GM21825 (cell line): ENCODE results near the gene BANF2.
"Not testable (repeated sequence)": the region's sequence is repeated elsewhere in the genome, so short reads cannot be mapped to it uniquely, and the experiment has no call there.

ENCODE experiments used
- ATAC-seq: cut with Tn5 transposase; IDR thresholded peaks from one replicate; pipeline ENCODE4 v1.9.1; 2021; ENCODE audit warnings: mild to moderate bottlenecking, moderate library complexity; ENCODE audit not compliant: unreplicated experiment

The BANF2 gene

GRCh38 chr20:17682103-17682888 lies 17.5 kb upstream of the BANF2 start, which contains the start of gene RRBP1:
RRBP1 (minus strand) TSS chr20:17682242; CDS start chr20:17660507, 21,735 bp downstream.
- peak; percentile 91 for ATAC-seq

GRCh38 chr20:17682889-17683198 lies 16.9 kb upstream of the BANF2 start:
- no peak for ATAC-seq

- no peak for ATAC-seq
These were observed 16.3 kb upstream of the BANF2 start for GRCh38 chr20:17683218-17684076.

GRCh38 chr20:17684077-17684888 lies 15.5 kb upstream of the BANF2 start:
- ATAC-seq = no peak

GRCh38 chr20:17685168-17685567 lies 14.6 kb upstream of the BANF2 start:
- no peak for ATAC-seq

GRCh38 chr20:17687800-17688199 lies 12.0 kb upstream of the BANF2 start:
- ATAC-seq = no peak

- ATAC-seq = no peak
These were observed 10.8 kb upstream of the BANF2 start for GRCh38 chr20:17688965-17689364.

GRCh38 chr20:17690144-17690543 lies 9.6 kb upstream of the BANF2 start:
- no peak for ATAC-seq

- ATAC-seq = no peak
These were observed 8.0 kb upstream of the BANF2 start for GRCh38 chr20:17691758-17692157.

- no peak for ATAC-seq
These were observed 6.2 kb upstream of the BANF2 start for GRCh38 chr20:17693444-17694001.

GRCh38 chr20:17694767-17695166 lies 5.0 kb upstream of the BANF2 start:
- ATAC-seq = no peak

GRCh38 chr20:17696287-17696686 lies 3.5 kb upstream of the BANF2 start:
- ATAC-seq = no peak

- no peak for ATAC-seq
These were observed 2.6 kb upstream of the BANF2 start for GRCh38 chr20:17697171-17697570.

- no peak for ATAC-seq
These were observed 1.4 kb upstream of the BANF2 start for GRCh38 chr20:17698384-17698783.

GRCh38 chr20:17700637-17701036 lies 871 bp downstream of the BANF2 start:
- no peak for ATAC-seq

GRCh38 chr20:17701826-17702225 lies 2.1 kb downstream of the BANF2 start:
- no peak for ATAC-seq

- ATAC-seq = no peak
These were observed 5.0 kb downstream of the BANF2 start for GRCh38 chr20:17704589-17705317.

- ATAC-seq = no peak
These were observed 6.2 kb downstream of the BANF2 start for GRCh38 chr20:17705916-17706315.

- no peak for ATAC-seq
These were observed 6.9 kb downstream of the BANF2 start for GRCh38 chr20:17706632-17707031.

GRCh38 chr20:17707951-17708350 lies 8.2 kb downstream of the BANF2 start:
- not testable (repeated sequence) for ATAC-seq
